ENCODE measurements around the gene ADAMTS16. TPM values are rescaled to one million over a fixed set of nuclear protein-coding genes. Genes with fewer than 3 reads are reported as not detected.

Gene ADAMTS16, protein sequence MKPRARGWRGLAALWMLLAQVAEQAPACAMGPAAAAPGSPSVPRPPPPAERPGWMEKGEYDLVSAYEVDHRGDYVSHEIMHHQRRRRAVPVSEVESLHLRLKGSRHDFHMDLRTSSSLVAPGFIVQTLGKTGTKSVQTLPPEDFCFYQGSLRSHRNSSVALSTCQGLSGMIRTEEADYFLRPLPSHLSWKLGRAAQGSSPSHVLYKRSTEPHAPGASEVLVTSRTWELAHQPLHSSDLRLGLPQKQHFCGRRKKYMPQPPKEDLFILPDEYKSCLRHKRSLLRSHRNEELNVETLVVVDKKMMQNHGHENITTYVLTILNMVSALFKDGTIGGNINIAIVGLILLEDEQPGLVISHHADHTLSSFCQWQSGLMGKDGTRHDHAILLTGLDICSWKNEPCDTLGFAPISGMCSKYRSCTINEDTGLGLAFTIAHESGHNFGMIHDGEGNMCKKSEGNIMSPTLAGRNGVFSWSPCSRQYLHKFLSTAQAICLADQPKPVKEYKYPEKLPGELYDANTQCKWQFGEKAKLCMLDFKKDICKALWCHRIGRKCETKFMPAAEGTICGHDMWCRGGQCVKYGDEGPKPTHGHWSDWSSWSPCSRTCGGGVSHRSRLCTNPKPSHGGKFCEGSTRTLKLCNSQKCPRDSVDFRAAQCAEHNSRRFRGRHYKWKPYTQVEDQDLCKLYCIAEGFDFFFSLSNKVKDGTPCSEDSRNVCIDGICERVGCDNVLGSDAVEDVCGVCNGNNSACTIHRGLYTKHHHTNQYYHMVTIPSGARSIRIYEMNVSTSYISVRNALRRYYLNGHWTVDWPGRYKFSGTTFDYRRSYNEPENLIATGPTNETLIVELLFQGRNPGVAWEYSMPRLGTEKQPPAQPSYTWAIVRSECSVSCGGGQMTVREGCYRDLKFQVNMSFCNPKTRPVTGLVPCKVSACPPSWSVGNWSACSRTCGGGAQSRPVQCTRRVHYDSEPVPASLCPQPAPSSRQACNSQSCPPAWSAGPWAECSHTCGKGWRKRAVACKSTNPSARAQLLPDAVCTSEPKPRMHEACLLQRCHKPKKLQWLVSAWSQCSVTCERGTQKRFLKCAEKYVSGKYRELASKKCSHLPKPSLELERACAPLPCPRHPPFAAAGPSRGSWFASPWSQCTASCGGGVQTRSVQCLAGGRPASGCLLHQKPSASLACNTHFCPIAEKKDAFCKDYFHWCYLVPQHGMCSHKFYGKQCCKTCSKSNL
- total RNA-seq (ENCODE audit: low replicate concordance), result 3.9 and 4.1 TPM in 2 replicates

GRCh38 chr5:5139777-5140478, at the start of gene ADAMTS16:
ADAMTS16 (plus strand) TSS chr5:5140330; CDS start chr5:5140468, 138 bp downstream.
- Histone ChIP-seq H3K4me1 (peaks cover 8% of the 10 kb centered on the region), H3K27ac (no peak within 1 kb of the TSS), H3K9ac (no peak within 1 kb of the TSS), H3F3A (ENCODE audit: low read depth) (peaks cover 10% of the 10 kb centered on the region), H3K4me3 (peak within 1 kb of the TSS; percentile 63), H2AFZ (replicated peaks) (peak within 1 kb of the TSS; percentile 93), H4K20me1 (ENCODE audit: low read depth) (no peaks in the 10 kb centered on the region), H3K4me2 (peak within 1 kb of the TSS; percentile 82), H3K79me2 (ENCODE audit: low read depth) (no peaks in the 10 kb centered on the region), H3K27me3 (peaks cover 30% of the 10 kb centered on the region), H3K36me3 (no peaks in the 10 kb centered on the region), H3K9me3 (ENCODE audit: low read depth) (no peaks in the 10 kb centered on the region)
- peaks cover 8% of the 10 kb centered on the region for H3K9me3 Mint-ChIP-seq
- H3K4me1 Mint-ChIP-seq, result peaks cover 19% of the 10 kb centered on the region
- peaks cover 23% of the 10 kb centered on the region for H3K27me3 Mint-ChIP-seq (ENCODE audit: insufficient read depth, low read depth)
- H3K4me3 Mint-ChIP-seq, result peak within 1 kb of the TSS; percentile 86
- TF ChIP-seq EZH2 (IDR thresholded peaks at IDR 0.05) (peak; percentile 4), EZH2phosphoT487 (IDR thresholded peaks at IDR 0.05) (peak; percentile 10)
- TF ChIP-seq, protein P1, sequence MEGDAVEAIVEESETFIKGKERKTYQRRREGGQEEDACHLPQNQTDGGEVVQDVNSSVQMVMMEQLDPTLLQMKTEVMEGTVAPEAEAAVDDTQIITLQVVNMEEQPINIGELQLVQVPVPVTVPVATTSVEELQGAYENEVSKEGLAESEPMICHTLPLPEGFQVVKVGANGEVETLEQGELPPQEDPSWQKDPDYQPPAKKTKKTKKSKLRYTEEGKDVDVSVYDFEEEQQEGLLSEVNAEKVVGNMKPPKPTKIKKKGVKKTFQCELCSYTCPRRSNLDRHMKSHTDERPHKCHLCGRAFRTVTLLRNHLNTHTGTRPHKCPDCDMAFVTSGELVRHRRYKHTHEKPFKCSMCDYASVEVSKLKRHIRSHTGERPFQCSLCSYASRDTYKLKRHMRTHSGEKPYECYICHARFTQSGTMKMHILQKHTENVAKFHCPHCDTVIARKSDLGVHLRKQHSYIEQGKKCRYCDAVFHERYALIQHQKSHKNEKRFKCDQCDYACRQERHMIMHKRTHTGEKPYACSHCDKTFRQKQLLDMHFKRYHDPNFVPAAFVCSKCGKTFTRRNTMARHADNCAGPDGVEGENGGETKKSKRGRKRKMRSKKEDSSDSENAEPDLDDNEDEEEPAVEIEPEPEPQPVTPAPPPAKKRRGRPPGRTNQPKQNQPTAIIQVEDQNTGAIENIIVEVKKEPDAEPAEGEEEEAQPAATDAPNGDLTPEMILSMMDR (IDR thresholded peaks at IDR 0.05), result no peak
- H3K36me3 Mint-ChIP-seq, result peaks cover 2% of the 10 kb centered on the region
- DNase-seq (ENCODE audit: low spot score), result peak; percentile 78
- no peak within 1 kb of the TSS for H3K27ac Mint-ChIP-seq

GRCh38 chr5:5092149-5092548, 48.0 kb upstream of the ADAMTS16 start:
- Histone ChIP-seq H3K36me3 (no peaks in the 10 kb centered on the region), H3K27me3 (no peaks in the 10 kb centered on the region), H3K9ac (no peak overlapping the region), H4K20me1 (ENCODE audit: low read depth) (no peaks in the 10 kb centered on the region), H3K4me3 (no peak overlapping the region), H3K4me1 (no peaks in the 10 kb centered on the region), H3K4me2 (no peak overlapping the region), H3K9me3 (ENCODE audit: low read depth) (no peaks in the 10 kb centered on the region), H2AFZ (replicated peaks) (no peak overlapping the region), H3K79me2 (ENCODE audit: low read depth) (no peaks in the 10 kb centered on the region), H3K27ac (no peak overlapping the region), H3F3A (ENCODE audit: low read depth) (no peaks in the 10 kb centered on the region)
- no peaks in the 10 kb centered on the region for H3K36me3 Mint-ChIP-seq
- H3K4me1 Mint-ChIP-seq, result no peaks in the 10 kb centered on the region
- H3K27me3 Mint-ChIP-seq (ENCODE audit: insufficient read depth, low read depth), result no peaks in the 10 kb centered on the region
- TF ChIP-seq EZH2phosphoT487 (IDR thresholded peaks at IDR 0.05) (no peak), EZH2 (IDR thresholded peaks at IDR 0.05) (no peak)
- TF ChIP-seq, protein P1 (IDR thresholded peaks at IDR 0.05), result no peak
- no peak overlapping the region for H3K4me3 Mint-ChIP-seq
- DNase-seq (ENCODE audit: low spot score), result no peak
- no peak overlapping the region for H3K27ac Mint-ChIP-seq
- H3K9me3 Mint-ChIP-seq, result no peaks in the 10 kb centered on the region

DNA sequence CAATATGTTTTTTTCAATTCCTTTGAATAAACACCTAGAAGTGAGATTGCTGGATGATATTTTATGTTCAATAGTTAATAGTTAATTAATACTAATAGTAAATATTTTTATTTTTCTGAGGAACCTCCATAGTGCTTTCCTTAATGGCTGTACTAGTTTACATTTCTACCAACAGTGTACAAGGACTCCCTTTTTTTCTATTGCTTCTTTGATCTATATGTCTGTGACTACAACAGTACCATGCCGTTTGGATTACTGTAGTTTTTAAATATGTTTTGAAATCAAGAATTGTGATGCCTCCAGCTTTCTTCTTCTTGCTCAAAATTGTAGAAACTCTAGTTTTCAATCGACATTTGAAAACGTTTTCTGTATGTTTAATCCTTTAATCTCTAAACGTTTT, 39.5 kb upstream of the ADAMTS16 start:
- Histone ChIP-seq H2AFZ (replicated peaks) (no peak overlapping the region), H3K4me1 (no peaks in the 10 kb centered on the region), H4K20me1 (ENCODE audit: low read depth) (no peaks in the 10 kb centered on the region), H3K36me3 (no peaks in the 10 kb centered on the region), H3K27me3 (no peaks in the 10 kb centered on the region), H3K27ac (no peak overlapping the region), H3K9me3 (ENCODE audit: low read depth) (no peaks in the 10 kb centered on the region), H3K4me2 (no peak overlapping the region), H3K4me3 (no peak overlapping the region), H3K79me2 (ENCODE audit: low read depth) (no peaks in the 10 kb centered on the region), H3K9ac (no peak overlapping the region), H3F3A (ENCODE audit: low read depth) (no peaks in the 10 kb centered on the region)
- H3K36me3 Mint-ChIP-seq, result no peaks in the 10 kb centered on the region
- DNase-seq (ENCODE audit: low spot score), result no peak
- TF ChIP-seq EZH2phosphoT487 (IDR thresholded peaks at IDR 0.05), result no peak
- TF ChIP-seq, protein P1 (IDR thresholded peaks at IDR 0.05), result no peak
- no peak for TF ChIP-seq EZH2 (IDR thresholded peaks at IDR 0.05)
- H3K4me3 Mint-ChIP-seq, result no peak overlapping the region
- peaks cover 2% of the 10 kb centered on the region for H3K27me3 Mint-ChIP-seq (ENCODE audit: insufficient read depth, low read depth)
- no peak overlapping the region for H3K27ac Mint-ChIP-seq
- H3K4me1 Mint-ChIP-seq, result no peaks in the 10 kb centered on the region
- no peaks in the 10 kb centered on the region for H3K9me3 Mint-ChIP-seq

Data from neural progenitor cell (in vitro differentiated cells).